ENCODE measurements around the gene STAT4. TPM values are rescaled to one million over a fixed set of nuclear protein-coding genes. Genes with fewer than 3 reads are reported as not detected.

Gene STAT4
- polyA plus RNA-seq, 1 of the 3 experiments (the other 2 are of a cell fraction), result 0.12 TPM

- TF ChIP-seq NRF1 (IDR thresholded peaks at IDR 0.05; ENCODE audit: low read depth, low read length) (no peak), CTCF (IDR thresholded peaks at IDR 0.05) (no peak), ZBTB33 (IDR thresholded peaks at IDR 0.05; ENCODE audit: borderline replicate concordance, low read depth) (no peak), RAD21 (IDR thresholded peaks at IDR 0.05; ENCODE audit: low read length) (no peak), FOXM1 (IDR thresholded peaks at IDR 0.05; ENCODE audit: low read depth) (no peak)
Measured at GRCh38 chr2:191115391-191115790, 35.4 kb downstream of the STAT4 start (continued).

- POLR2A ChIA-PET, result no interaction called here
- no peaks in the 10 kb centered on the region for H3K27me3 ChIP-seq (ENCODE audit: insufficient read depth)
- no peak overlapping the region for H3K4me2 ChIP-seq
- H3K9me2 ChIP-seq, result no peaks in the 10 kb centered on the region
- CTCF ChIA-PET, result interaction anchor here (1.6 kb wide), 1 partner anchor 12 kb away, joined by 3 read pairs; no protein-coding TSS in a partner anchor
- no peaks in the 10 kb centered on the region for H3F3A ChIP-seq (replicated peaks; ENCODE audit: insufficient read depth)
- peaks cover 0 to 4% of the 10 kb centered on the region in 2 experiments; a peak in 2 of 4 replicates for H3K4me1 ChIP-seq (ENCODE audit: control insufficient read depth in 1 of 2, insufficient read depth in 2 of 2, low read depth in 1 of 2, low read length in 1 of 2)
- no peak overlapping the region for H2AFZ ChIP-seq (ENCODE audit: low read depth)
- H4K20me1 ChIP-seq (ENCODE audit: insufficient read depth), result no peaks in the 10 kb centered on the region
- H3K9me3 ChIP-seq, result no peaks in the 10 kb centered on the region
- no peaks in the 10 kb centered on the region for H3K79me2 ChIP-seq (ENCODE audit: insufficient read depth)
- DNase-seq, result no peak
- no peak overlapping the region for H3K4me3 ChIP-seq (ENCODE audit: low read depth in 2 of 2, low read length in 1 of 2)
- TF ChIP-seq CHD2 (IDR thresholded peaks at IDR 0.05; ENCODE audit: low read length, partially characterized antibody) (no peak), FOXJ3 (CRISPR knock-in tag; IDR thresholded peaks at IDR 0.05) (no peak), EZH2phosphoT487 (IDR thresholded peaks at IDR 0.05; ENCODE audit: borderline replicate concordance, low read depth) (no peak), GABPA (IDR thresholded peaks at IDR 0.05; ENCODE audit: low read depth) (no peak), YY1 (IDR thresholded peaks at IDR 0.05; ENCODE audit: low read depth) (no peak), RCOR1 (IDR thresholded peaks at IDR 0.05; ENCODE audit: low read length) (no peak), SMC3 (IDR thresholded peaks at IDR 0.05; ENCODE audit: low read depth, low read length) (no peak), TAF1 (IDR thresholded peaks at IDR 0.05; ENCODE audit: borderline replicate concordance, low read depth, low read length) (no peak), RFX5 (IDR thresholded peaks at IDR 0.05; ENCODE audit: low read length) (no peak), REST (IDR thresholded peaks at IDR 0.05; ENCODE audit: low read depth, low read length) (no peak), MEF2A (IDR thresholded peaks at IDR 0.05; ENCODE audit: borderline replicate concordance, low read depth) (no peak), POLR2AphosphoS5 (IDR thresholded peaks at IDR 0.05; ENCODE audit: low read depth, low read length) (no peak), FOSL2 (IDR thresholded peaks at IDR 0.05; ENCODE audit: borderline replicate concordance, low read depth) (no peak), RAD21 (IDR thresholded peaks at IDR 0.05; ENCODE audit: low read length) (no peak), MAX (IDR thresholded peaks at IDR 0.05; ENCODE audit: low read depth) (no peak), RXRA (IDR thresholded peaks at IDR 0.05; ENCODE audit: borderline replicate concordance, low read depth) (no peak), MXI1 (IDR thresholded peaks at IDR 0.05; ENCODE audit: low read depth, low read length) (no peak)
- H3K36me3 ChIP-seq (replicated peaks in 1 of 2; ENCODE audit: control insufficient read depth in 1 of 2, insufficient read depth in 2 of 2, low read length in 1 of 2), result no peaks in the 10 kb centered on the region
- no peak overlapping the region for H3K27ac ChIP-seq (ENCODE audit: low read depth in 2 of 2, low read length in 1 of 2)
- WGBS (ENCODE audit: low lambda C conversion rate), result 56% methylated on average over 6 of the region's 6 CpGs
- no peak overlapping the region for H3K9ac ChIP-seq
Measured at GRCh38 chr2:191114403-191114886, 36.3 kb downstream of the STAT4 start.
